Sigmoid colon (tissue), 7 donors: ENCODE results near the gene TCERG1. TPM values are rescaled to one million over a fixed set of nuclear protein-coding genes. Genes with fewer than 3 reads are reported as not detected.

Experiments used
- DNase-seq: peaks from one replicate; pipeline ENCODE4 v3.0.0-alpha.2; 2019
- H3K27ac ChIP-seq, 4 donors: fragments of 200-600 bp; sonication (generic); one replicate each; pipeline ENCODE4 v1.5.1; 2016 to 2019; ENCODE audit warnings: mild to moderate bottlenecking in 1 of 4
- H3K27me3 ChIP-seq, 3 donors: fragments of 200-600 bp; sonication (generic); one replicate each; pipeline ENCODE4 v1.5.1; 2019; ENCODE audit warnings: mild to moderate bottlenecking in 1 of 3
- H3K36me3 ChIP-seq, 4 donors: fragments of 200-600 bp; sonication (generic); one replicate each; pipeline ENCODE4 v1.5.1; 2016 to 2019
- H3K4me1 ChIP-seq, 4 donors: fragments of 200-600 bp; sonication (generic); one replicate each; pipeline ENCODE4 v1.5.1; 2017 to 2019
- H3K4me3 ChIP-seq, 4 donors: fragments of 200-600 bp; sonication (generic); one replicate each; pipeline ENCODE4 v1.5.1; 2017 to 2019; ENCODE audit warnings: mild to moderate bottlenecking in 2 of 4, moderate library complexity in 1 of 4
- H3K9me3 ChIP-seq, 4 donors: fragments of 200-600 bp in 3 of 4; sonication (generic) in 3 of 4; one replicate each; pipeline versions ENCODE4 v1.5.1 to v1.6.1; 2013 to 2019
- CTCF ChIP-seq, 4 experiments: fragments of 450-650 bp in 3 of 4; fragments of 200-600 bp in 1 of 4; IDR thresholded peaks; one replicate each; pipeline ENCODE4 v1.5.1; 2016 to 2019; ENCODE audit warnings: antibody characterized with exemption in 4 of 4, mild to moderate bottlenecking in 3 of 4, moderate library complexity in 2 of 4
- EP300 ChIP-seq, 4 donors: sonication (generic); formaldehyde crosslinking; IDR thresholded peaks; one replicate each; pipeline ENCODE4 v1.6.1; 2017; ENCODE audit warnings: antibody characterized with exemption in 4 of 4
- POLR2A ChIP-seq, 2 donors: fragments of 450-650 bp; IDR thresholded peaks; one replicate each; pipeline ENCODE4 v1.6.1; 2016; ENCODE audit warnings: antibody characterized with exemption in 2 of 2, mild to moderate bottlenecking in 2 of 2, moderate library complexity in 2 of 2
- POLR2AphosphoS5 ChIP-seq, 4 donors: sonication (generic); formaldehyde crosslinking; IDR thresholded peaks; one replicate each; pipeline ENCODE4 v1.6.1; 2017; ENCODE audit warnings: antibody characterized with exemption in 4 of 4
- WGBS, 2 donors: extraction: QIAGEN DNeasy Blood & Tissue Kit; methylation state at CpG; one replicate each; pipeline ENCODE4 v1.1.7; 2013; 5-methylcytosine and 5-hydroxymethylcytosine counted together
- intact Hi-C: fragments of 100-400 bp; cut with DNase I; formaldehyde crosslinking; loops from one replicate; pipeline ENCODE4 v1.15.1; 2023
- polyA plus RNA-seq, 3 donors: library from polyadenylated mRNA; stranded (reverse); fragments of 200-250 nt; gene quantifications; one replicate each; pipeline ENCODE4 v1.2.3, GENCODE V29; 2013
- total RNA-seq, 4 donors: library from RNA; depleted of rRNA; stranded (reverse); fragments of >200 nt; gene quantifications; one replicate each; pipeline ENCODE4 v1.1.0, GENCODE V29; 2016
- donor health status: healthy with polysubstance abuse.
- donor health status: Bipolar disorder and iron deficiency.
- donor health status: healthy.

TCERG1 gene
- 10 to 100 TPM; 37.7 to 67.3 (median 51.0) TPM for total RNA-seq
- 10 to 100 TPM; 10.2 to 37.9 (median 10.9) TPM for polyA plus RNA-seq

GRCh38 chr5:146446861-146447733 is at the start of gene TCERG1:
Gene TCERG1, plus strand, starts transcription at chr5:146447333. Its CDS starts 17 bp downstream, at chr5:146447350.
- H3K4me3 ChIP-seq, result peak within 1 kb of the TSS; percentile 73 to 100 (median 94)
- 0 to 1% methylated on average over 68 of the region's 68 CpGs for WGBS, 2 donors

GRCh38 chr5:146398826-146399225 is 48.3 kb upstream of the TCERG1 start:
- no peak overlapping the region for H3K4me3 ChIP-seq
- intact Hi-C loops, result no loop called here
- H3K27me3 ChIP-seq, result peaks cover 0 to 18% (median 0%) of the 10 kb centered on the region in 3 donors
- no peaks in the 10 kb centered on the region for H3K36me3 ChIP-seq
- no peak for TF ChIP-seq CTCF (IDR thresholded peaks at IDR 0.05)
- TF ChIP-seq POLR2A (IDR thresholded peaks at IDR 0.05), result no peak
- TF ChIP-seq EP300 (IDR thresholded peaks at IDR 0.05), result no peak
- TF ChIP-seq POLR2AphosphoS5 (IDR thresholded peaks at IDR 0.05), result no peak
- WGBS, 2 donors, result 90% methylated on average over 4 of the region's 4 CpGs
- H3K4me1 ChIP-seq, result no peaks in the 10 kb centered on the region
- DNase-seq, result no peak
- no peak overlapping the region for H3K27ac ChIP-seq
- H3K9me3 ChIP-seq, result no peaks in the 10 kb centered on the region

More at GRCh38 chr5:146446861-146447733, at the start of gene TCERG1:
- TF ChIP-seq POLR2AphosphoS5 (IDR thresholded peaks at IDR 0.05) (peak; percentile 46 to 76 (median 60)), CTCF (IDR thresholded peaks at IDR 0.05) (peak; percentile 24 to 75 (median 68)), POLR2A (IDR thresholded peaks at IDR 0.05) (no peak)
- H3K27me3 ChIP-seq, result no peaks in the 10 kb centered on the region
- intact Hi-C loops, result loop anchor here (5.0 to 10.0 kb wide), 2 partner anchors 242 to 265 kb away; partner anchors contain the start of genes LARS1 and RBM27
- peak; percentile 100 for DNase-seq
- H3K36me3 ChIP-seq, result no peaks in the 10 kb centered on the region
- H3K4me1 ChIP-seq, result peaks cover 0 to 30% (median 23%) of the 10 kb centered on the region in 4 donors
- peak within 1 kb of the TSS; percentile 85 to 93 (median 91) for H3K27ac ChIP-seq
- no peaks in the 10 kb centered on the region for H3K9me3 ChIP-seq

DNA sequence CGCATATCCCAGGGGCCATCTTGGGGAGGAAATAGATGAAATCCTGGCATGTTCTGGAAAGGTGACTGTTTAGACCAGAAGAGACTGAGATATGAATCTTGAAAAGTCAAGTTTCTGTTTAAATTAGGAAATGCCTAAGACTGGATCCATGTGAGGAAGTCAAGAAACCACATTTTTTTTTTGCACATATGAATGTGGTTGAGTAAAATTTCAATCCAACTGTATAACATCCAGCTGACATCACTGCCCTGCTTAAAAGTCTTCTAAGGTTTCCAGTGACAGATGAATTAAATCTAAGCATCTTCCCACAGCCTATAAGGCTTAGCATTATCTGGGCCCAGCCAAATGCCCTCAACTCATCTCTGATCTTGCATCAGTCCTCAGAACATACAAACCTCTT is 47.7 kb upstream of the TCERG1 start:
- Histone ChIP-seq H3K9me3 (no peaks in the 10 kb centered on the region), H3K4me1 (no peaks in the 10 kb centered on the region), H3K4me3 (no peak overlapping the region), H3K27me3 (peaks cover 0 to 18% (median 0%) of the 10 kb centered on the region in 3 donors), H3K27ac (no peak overlapping the region), H3K36me3 (no peaks in the 10 kb centered on the region)
- DNase-seq, result no peak
- intact Hi-C loops, result no loop called here
- TF ChIP-seq CTCF (IDR thresholded peaks at IDR 0.05), result no peak
- TF ChIP-seq EP300 (IDR thresholded peaks at IDR 0.05), result no peak
- no peak for TF ChIP-seq POLR2A (IDR thresholded peaks at IDR 0.05)
- no peak for TF ChIP-seq POLR2AphosphoS5 (IDR thresholded peaks at IDR 0.05)
- 42 to 81% methylated on average over 1 of the region's 1 CpG for WGBS, 2 donors

DNA sequence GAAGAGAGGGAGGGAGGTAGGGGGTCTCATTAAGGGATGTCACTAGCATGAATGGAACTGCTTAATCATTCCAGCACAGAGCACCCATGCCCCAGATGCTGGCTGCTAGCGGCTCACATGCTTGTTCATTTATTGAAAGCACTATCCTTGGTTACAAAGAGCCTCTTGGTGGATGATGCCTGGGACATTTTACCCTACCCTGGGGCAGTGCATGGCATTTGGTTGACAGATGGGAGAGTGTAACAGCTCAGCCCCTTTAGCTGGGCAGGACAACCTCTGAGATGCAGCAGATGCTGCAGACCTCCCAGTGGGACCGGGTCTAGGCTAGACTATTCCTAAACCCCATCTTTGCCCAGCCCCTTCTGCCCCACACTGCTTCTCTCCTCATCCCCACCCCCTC is 46.9 kb upstream of the TCERG1 start:
- TF ChIP-seq POLR2A (IDR thresholded peaks at IDR 0.05) (no peak), CTCF (IDR thresholded peaks at IDR 0.05) (no peak), POLR2AphosphoS5 (IDR thresholded peaks at IDR 0.05) (no peak), EP300 (IDR thresholded peaks at IDR 0.05) (no peak)
- Histone ChIP-seq H3K27ac (no peak overlapping the region), H3K36me3 (no peaks in the 10 kb centered on the region), H3K9me3 (no peaks in the 10 kb centered on the region), H3K27me3 (peaks cover 0 to 16% (median 0%) of the 10 kb centered on the region in 3 donors), H3K4me3 (no peak overlapping the region), H3K4me1 (no peaks in the 10 kb centered on the region)
- intact Hi-C loops, result no loop called here
- WGBS, 2 donors, result 78 to 84% methylated on average over 2 of the region's 2 CpGs
- no peak for DNase-seq
